ENCODE data around the gene PDGFB.

DNA sequence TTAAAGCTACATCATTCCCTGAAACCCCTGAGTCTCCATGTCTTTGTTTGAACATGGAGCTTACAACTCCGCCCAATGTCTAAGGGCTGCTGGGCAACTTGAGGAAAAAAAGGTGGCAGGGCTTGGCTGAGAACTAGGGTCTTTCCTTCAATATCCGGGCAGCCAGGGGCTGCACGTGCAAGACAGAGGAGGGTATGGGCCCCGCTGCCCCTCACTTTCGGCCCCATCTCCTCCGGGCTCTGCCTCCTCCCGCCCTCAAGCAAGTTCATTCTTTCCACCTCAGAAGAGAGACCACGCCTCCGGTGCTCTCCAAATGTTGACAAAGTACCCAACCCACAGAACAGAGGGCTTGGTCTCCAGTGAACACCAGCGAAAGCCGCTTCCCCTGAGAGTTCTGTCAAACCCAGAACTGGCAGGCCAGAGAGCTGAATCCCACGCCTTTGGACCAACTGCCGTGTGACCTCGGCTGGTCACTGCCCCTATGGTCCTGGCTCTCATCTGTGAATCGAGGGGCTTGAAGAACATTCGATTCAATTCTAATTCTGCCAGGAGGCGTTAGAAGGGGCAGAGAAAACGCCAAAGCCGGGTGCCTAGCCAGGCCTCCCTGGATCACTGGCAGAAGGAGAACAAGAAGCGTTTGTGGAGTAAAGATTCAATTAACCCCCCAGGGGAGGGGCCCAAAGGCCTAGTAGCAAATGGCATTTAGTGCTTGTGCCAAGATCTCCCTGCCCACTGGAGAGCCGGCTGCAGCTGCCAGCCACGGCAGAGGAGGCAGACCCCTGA is 7.3 kb downstream of the PDGFB start:
- TF ChIP-seq, protein P1, sequence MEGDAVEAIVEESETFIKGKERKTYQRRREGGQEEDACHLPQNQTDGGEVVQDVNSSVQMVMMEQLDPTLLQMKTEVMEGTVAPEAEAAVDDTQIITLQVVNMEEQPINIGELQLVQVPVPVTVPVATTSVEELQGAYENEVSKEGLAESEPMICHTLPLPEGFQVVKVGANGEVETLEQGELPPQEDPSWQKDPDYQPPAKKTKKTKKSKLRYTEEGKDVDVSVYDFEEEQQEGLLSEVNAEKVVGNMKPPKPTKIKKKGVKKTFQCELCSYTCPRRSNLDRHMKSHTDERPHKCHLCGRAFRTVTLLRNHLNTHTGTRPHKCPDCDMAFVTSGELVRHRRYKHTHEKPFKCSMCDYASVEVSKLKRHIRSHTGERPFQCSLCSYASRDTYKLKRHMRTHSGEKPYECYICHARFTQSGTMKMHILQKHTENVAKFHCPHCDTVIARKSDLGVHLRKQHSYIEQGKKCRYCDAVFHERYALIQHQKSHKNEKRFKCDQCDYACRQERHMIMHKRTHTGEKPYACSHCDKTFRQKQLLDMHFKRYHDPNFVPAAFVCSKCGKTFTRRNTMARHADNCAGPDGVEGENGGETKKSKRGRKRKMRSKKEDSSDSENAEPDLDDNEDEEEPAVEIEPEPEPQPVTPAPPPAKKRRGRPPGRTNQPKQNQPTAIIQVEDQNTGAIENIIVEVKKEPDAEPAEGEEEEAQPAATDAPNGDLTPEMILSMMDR (IDR thresholded peaks at IDR 0.05; ENCODE audit: low read depth, low read length) = no peak
- no peak for TF ChIP-seq EZH2phosphoT487 (IDR thresholded peaks at IDR 0.05; ENCODE audit: low read depth)
